Panc1 (cell line): ENCODE data around the gene RNF215. TPM values are rescaled to one million over a fixed set of nuclear protein-coding genes. Genes with fewer than 3 reads are reported as not detected.

ENCODE experiments used
- ATAC-seq: fragments of 200-7000 bp; cut with Tn5 transposase; 2 replicates; pipeline ENCODE4 v1.9.1; 2020; ENCODE audit warnings: mild to moderate bottlenecking, moderate library complexity
- BruUV-seq: library from RNA; stranded (reverse); fragments of 400-500 nt; replicated peaks from 2 replicates; lab custom pipeline; 2021; lab: Mats Ljungman, UMichigan
- CTCF ChIA-PET: fragments of 300-600 bp; sonication (Branson Sonifier 250); formaldehyde crosslinking; loops from one replicate; lab custom pipeline; 2022; ENCODE audit warnings: antibody characterized with exemption; lab: Charles Lee
- POLR2A ChIA-PET: fragments of 300-600 bp; sonication (Branson Sonifier 250); formaldehyde crosslinking; loops from one replicate; lab custom pipeline; 2022; ENCODE audit warnings: antibody characterized with exemption; lab: Charles Lee
- DNase-seq: peaks from one replicate; pipeline ENCODE4 v3.0.0-alpha.2; 2010; ENCODE audit warnings: low read depth, low spot score
- H3K27ac ChIP-seq: 2 replicates; pipeline ENCODE4 v1.5.1; 2011; ENCODE audit warnings: mild to moderate bottlenecking, low read length, inconsistent platforms
- H3K27me3 ChIP-seq: fragments of 200-500 bp; sonication (Bioruptor generic); 2 replicates; pipeline ENCODE4 v1.6.0; 2014; ENCODE audit warnings: low read length, inconsistent platforms; ENCODE audit not compliant: control insufficient read depth, insufficient read depth
- H3K36me3 ChIP-seq: fragments of 200-500 bp; sonication (Bioruptor generic); 2 replicates; pipeline ENCODE4 v1.5.1; 2014; ENCODE audit warnings: inconsistent platforms, mild to moderate bottlenecking, low read length, moderate library complexity; ENCODE audit not compliant: control insufficient read depth, insufficient read depth
- H3K4me1 ChIP-seq: 2 replicates; pipeline ENCODE4 v1.5.1; 2011; ENCODE audit warnings: inconsistent platforms, mild to moderate bottlenecking, low read length, moderate library complexity; ENCODE audit not compliant: control insufficient read depth, insufficient read depth
- H3K4me3 ChIP-seq, 2 experiments: 2 replicates each; pipeline ENCODE4 v1.5.1; 2011 to 2012; ENCODE audit warnings: low read depth in 2 of 2, low read length in 2 of 2, mild to moderate bottlenecking in 2 of 2, inconsistent platforms in 1 of 2, moderate library complexity in 1 of 2
- H3K9me3 ChIP-seq: fragments of 200-500 bp; sonication (Bioruptor generic); 2 replicates; pipeline ENCODE4 v1.5.1; 2014; ENCODE audit warnings: low read depth, mild to moderate bottlenecking, inconsistent platforms, low read length, moderate library complexity; ENCODE audit not compliant: control insufficient read depth, insufficient read depth
- POLR2AphosphoS5 ChIP-seq: IDR thresholded peaks from 2 replicates; pipeline ENCODE4 v1.6.1; 2012; ENCODE audit warnings: mild to moderate bottlenecking, low read depth, low read length, moderate library complexity
- SIN3A ChIP-seq: IDR thresholded peaks from 2 replicates; pipeline ENCODE4 v1.6.1; 2012; ENCODE audit warnings: low read depth, mild to moderate bottlenecking, low read length, moderate library complexity, borderline replicate concordance; ENCODE audit not compliant: insufficient read depth
- TCF7L2 ChIP-seq: IDR thresholded peaks from 2 replicates; pipeline ENCODE4 v1.6.1; 2011; ENCODE audit warnings: mild to moderate bottlenecking, low read depth, low read length, inconsistent platforms
- in situ Hi-C: cut with HindIII; loops from 2 replicates; pipeline ENCODE4 v1.10.0; 2016; ENCODE audit warnings: low sequenced_read_pairs, low pct_unique_long_range_greater_than_20kb
- intact Hi-C: fragments of 100-400 bp; cut with micrococcal nuclease; formaldehyde crosslinking; loops from one replicate; pipeline ENCODE4 v1.10.0; 2022; ENCODE audit not compliant: unreplicated experiment
- total RNA-seq: library from RNA; stranded (reverse); gene quantifications from one replicate; pipeline ENCODE4 v1.2.1, GENCODE V29; 2021; ENCODE audit not compliant: unreplicated experiment
- TF ChIP-seq, protein P1 (sequence below): fragments of 450-650 bp; IDR thresholded peaks from 2 replicates; pipeline ENCODE4 v1.5.1; 2017; ENCODE audit warnings: mild to moderate bottlenecking
- TF ChIP-seq, protein P2 (sequence below), 2 experiments: IDR thresholded peaks; 2 replicates each; pipeline ENCODE4 v1.6.1; 2011 to 2012; ENCODE audit warnings: low read depth in 2 of 2, control low read depth in 1 of 2, low read length in 1 of 2, mild to moderate bottlenecking in 1 of 2, moderate library complexity in 1 of 2; ENCODE audit not compliant: insufficient read depth in 1 of 2

Gene RNF215
- total RNA-seq, 1 experiment from 2014 or later, result 35.8 TPM

DNA sequence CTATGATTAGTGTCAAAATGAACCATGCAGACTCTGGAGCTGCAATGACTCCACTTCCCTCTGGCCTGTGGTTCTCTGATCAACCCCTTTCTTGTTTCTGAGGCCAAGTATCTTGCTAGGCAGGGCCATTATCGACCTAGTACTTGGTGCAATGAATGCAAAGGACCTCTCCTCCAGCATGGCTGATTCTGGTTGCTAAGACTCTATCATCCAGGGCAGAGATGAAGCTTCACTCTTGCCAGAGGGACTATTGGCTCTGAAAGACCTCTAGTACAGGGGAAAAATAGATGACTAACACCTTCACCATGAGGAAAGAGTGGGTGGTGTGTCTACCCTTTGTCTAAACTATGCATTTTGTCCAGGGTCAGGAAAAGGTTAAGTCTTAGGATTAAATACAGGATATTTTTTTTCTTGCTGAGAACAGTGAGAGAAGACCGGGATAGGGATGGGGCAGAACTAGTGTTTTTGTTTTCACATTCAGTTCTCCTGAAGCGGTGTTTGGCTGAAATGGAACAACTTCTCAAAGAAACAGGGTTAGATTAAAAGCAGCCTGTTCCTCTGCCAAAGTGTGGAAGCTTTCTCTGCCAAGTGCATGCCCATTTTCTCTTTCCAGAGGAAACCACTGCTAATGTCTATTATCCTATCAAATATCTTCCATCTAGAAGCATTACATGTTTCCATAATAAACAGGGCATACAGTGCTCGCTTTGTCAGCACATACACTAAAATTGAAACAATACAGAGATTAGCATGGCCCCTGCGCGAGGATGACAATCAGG is 33.3 kb upstream of the RNF215 start:
- intact Hi-C loops, result no loop called here
- Histone ChIP-seq H3K27me3 (no peaks in the 10 kb centered on the region), H3K4me1 (peaks cover 24% of the 10 kb centered on the region), H3K9me3 (no peaks in the 10 kb centered on the region), H3K27ac (peak overlapping the region; percentile 39; the same call in 1 of the 2 replicates), H3K4me3 (no peak overlapping the region), H3K36me3 (peaks cover 4% of the 10 kb centered on the region; the same call in 1 of the 2 replicates)
- no TSS peak for BruUV-seq
- DNase-seq, result no peak
- TF ChIP-seq, protein P1, sequence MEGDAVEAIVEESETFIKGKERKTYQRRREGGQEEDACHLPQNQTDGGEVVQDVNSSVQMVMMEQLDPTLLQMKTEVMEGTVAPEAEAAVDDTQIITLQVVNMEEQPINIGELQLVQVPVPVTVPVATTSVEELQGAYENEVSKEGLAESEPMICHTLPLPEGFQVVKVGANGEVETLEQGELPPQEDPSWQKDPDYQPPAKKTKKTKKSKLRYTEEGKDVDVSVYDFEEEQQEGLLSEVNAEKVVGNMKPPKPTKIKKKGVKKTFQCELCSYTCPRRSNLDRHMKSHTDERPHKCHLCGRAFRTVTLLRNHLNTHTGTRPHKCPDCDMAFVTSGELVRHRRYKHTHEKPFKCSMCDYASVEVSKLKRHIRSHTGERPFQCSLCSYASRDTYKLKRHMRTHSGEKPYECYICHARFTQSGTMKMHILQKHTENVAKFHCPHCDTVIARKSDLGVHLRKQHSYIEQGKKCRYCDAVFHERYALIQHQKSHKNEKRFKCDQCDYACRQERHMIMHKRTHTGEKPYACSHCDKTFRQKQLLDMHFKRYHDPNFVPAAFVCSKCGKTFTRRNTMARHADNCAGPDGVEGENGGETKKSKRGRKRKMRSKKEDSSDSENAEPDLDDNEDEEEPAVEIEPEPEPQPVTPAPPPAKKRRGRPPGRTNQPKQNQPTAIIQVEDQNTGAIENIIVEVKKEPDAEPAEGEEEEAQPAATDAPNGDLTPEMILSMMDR, result no peak
- TF ChIP-seq, protein P2, sequence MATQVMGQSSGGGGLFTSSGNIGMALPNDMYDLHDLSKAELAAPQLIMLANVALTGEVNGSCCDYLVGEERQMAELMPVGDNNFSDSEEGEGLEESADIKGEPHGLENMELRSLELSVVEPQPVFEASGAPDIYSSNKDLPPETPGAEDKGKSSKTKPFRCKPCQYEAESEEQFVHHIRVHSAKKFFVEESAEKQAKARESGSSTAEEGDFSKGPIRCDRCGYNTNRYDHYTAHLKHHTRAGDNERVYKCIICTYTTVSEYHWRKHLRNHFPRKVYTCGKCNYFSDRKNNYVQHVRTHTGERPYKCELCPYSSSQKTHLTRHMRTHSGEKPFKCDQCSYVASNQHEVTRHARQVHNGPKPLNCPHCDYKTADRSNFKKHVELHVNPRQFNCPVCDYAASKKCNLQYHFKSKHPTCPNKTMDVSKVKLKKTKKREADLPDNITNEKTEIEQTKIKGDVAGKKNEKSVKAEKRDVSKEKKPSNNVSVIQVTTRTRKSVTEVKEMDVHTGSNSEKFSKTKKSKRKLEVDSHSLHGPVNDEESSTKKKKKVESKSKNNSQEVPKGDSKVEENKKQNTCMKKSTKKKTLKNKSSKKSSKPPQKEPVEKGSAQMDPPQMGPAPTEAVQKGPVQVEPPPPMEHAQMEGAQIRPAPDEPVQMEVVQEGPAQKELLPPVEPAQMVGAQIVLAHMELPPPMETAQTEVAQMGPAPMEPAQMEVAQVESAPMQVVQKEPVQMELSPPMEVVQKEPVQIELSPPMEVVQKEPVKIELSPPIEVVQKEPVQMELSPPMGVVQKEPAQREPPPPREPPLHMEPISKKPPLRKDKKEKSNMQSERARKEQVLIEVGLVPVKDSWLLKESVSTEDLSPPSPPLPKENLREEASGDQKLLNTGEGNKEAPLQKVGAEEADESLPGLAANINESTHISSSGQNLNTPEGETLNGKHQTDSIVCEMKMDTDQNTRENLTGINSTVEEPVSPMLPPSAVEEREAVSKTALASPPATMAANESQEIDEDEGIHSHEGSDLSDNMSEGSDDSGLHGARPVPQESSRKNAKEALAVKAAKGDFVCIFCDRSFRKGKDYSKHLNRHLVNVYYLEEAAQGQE (IDR thresholded peaks at IDR 0.05; ENCODE audit: insufficient read depth in 1 of 2, low read depth in 2 of 2, low read length in 1 of 2), result no peak
- TF ChIP-seq TCF7L2, result no peak
- no peak for TF ChIP-seq SIN3A
- no peak for TF ChIP-seq POLR2AphosphoS5
- CTCF ChIA-PET, result no interaction called here
- in situ Hi-C loops, result no loop called here
- ATAC-seq, result no peak
- POLR2A ChIA-PET, result interaction anchor here (0.7 kb wide), 1 partner anchor 116 kb away, joined by 3 read pairs; no protein-coding TSS in a partner anchor

DNA sequence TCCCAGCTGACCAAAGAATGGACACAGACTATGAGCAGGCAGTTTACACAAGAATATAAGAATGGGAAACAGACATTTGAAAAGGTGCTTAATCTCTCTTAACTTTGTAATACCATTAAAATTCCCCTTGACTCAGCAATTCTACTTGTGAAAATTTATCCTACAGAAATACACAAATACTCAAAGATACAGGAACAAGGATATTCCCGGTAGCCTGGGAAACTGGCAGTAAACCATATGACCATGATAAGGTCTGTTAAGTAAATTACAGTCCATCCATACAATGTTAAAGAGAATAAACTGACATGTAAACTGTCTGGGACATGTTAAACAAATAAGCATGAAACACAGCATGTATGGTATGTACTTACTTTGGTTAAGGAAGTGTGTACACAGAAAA is 29.6 kb upstream of the RNF215 start:
- intact Hi-C loops (no loop called here), in situ Hi-C loops (no loop called here)
- ChIA-PET POLR2A (no interaction called here), CTCF (no interaction called here)
- TF ChIP-seq TCF7L2 (no peak), POLR2AphosphoS5 (no peak), SIN3A (no peak)
- TF ChIP-seq, protein P2 (IDR thresholded peaks at IDR 0.05; ENCODE audit: insufficient read depth in 1 of 2, low read depth in 2 of 2, low read length in 1 of 2), result no peak
- TF ChIP-seq, protein P1, result no peak
- DNase-seq (no peak), ATAC-seq (no peak)
- Histone ChIP-seq H3K27me3 (no peaks in the 10 kb centered on the region), H3K4me3 (no peak overlapping the region), H3K36me3 (0 out of 2 replicates have a peak, but pooled peaks cover 4% of the 10 kb centered on the region), H3K4me1 (peaks cover 11% of the 10 kb centered on the region), H3K27ac (no peak overlapping the region), H3K9me3 (no peaks in the 10 kb centered on the region)
- no TSS peak for BruUV-seq
